NCI-H446 treated with DMSO at 0.1 percent for 48 hours (cell line): ENCODE measurements around the gene STAB2.

Experiments used
- DNase-seq: peaks from one replicate; lab custom pipeline; 2025; lab: John Stamatoyannopoulos, UW

Gene STAB2

DNA sequence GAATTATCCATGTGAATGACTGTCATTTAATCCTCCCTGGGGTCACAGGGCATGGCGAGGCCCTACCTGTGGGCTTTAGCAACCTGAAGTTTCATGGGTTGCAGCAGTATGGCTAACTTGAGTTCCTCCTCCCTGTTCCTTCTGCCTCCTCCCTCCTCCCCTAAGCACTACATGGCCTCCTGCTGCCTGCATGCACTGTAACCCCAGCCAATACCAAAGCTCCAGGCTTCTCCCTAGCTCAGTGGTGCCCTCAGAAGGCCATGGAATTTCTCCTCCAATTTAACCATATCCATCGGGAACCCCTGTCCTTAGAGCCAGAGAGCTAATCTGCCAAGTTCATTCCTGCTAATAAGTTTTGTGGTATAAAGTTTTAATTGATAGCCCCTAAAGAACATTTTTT lies 158.9 kb downstream of the STAB2 start:
- DNase-seq, result no peak

DNA sequence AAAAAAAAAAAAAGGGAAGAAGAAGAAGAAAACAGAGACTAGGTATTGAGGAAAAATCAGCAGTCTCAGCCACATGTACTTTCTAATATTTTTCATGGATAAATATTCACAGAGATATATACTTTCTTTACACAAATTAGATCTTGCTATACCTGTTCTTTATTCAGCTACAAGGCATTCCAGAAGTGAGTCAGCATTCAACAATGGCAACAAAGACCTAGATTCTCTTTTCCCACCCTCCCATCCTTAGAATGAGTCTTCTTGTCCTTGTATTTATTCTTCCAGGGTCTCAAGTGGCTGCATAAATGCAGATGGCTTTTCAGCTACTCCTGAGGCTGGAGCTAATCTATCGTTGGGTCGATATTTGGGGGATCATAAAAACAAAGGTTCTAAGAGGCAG lies 160.9 kb downstream of the STAB2 start:
- DNase-seq, result no peak

DNA sequence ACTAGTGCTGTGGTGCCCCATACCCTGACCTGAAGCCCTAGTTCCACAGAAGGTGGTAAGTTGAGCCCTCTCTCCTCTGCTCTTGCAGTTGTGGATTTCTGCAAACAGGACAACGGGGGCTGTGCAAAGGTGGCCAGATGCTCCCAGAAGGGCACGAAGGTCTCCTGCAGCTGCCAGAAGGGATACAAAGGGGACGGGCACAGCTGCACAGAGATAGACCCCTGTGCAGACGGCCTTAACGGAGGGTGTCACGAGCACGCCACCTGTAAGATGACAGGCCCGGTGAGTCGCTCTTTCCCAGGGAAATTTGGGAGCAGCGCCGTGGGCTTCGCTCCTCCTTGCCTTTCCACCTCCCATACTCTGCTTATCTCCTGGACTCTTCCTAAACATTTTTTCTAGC lies 161.8 kb downstream of the STAB2 start:
- no peak for DNase-seq

DNA sequence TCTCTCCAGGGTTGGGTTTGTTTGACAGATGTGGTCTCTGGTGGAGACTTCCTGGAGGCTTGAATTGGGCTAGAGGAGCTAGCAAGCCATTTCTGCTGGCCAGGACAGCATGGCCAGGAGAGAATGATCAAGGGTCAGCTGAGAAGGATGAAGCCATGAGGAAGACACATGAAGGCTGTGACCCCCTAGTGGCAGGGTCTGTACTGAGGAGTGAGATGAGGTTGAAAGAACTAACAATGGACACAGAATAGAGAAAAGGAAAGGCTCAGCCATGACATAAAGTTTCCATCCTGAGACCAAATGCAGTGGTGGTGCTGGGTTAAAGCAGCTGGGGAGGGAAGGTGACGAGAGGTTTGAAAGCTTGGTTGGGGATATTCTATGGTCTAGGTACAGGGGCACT lies 164.1 kb downstream of the STAB2 start:
- DNase-seq, result no peak

DNA sequence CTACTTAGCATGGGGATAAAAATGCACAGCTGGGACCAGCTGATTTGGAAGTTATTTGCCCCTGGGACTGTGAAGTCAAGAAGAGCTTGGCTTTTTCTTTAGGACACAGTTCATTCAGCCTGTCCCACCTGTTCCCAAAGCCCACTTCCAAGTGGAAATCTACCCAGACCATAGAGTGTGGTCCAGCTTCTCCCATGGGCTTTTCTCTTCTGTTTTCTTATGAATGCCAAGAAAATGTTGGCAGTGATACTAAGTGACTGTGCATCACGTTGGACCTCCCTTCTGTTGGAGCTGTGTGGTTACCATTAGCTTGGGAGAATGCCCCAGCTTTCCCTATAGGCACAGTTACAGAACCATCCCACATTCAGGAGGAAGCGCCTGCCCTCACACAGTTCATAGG lies 164.5 kb downstream of the STAB2 start:
- peak; percentile 96 for DNase-seq

DNA sequence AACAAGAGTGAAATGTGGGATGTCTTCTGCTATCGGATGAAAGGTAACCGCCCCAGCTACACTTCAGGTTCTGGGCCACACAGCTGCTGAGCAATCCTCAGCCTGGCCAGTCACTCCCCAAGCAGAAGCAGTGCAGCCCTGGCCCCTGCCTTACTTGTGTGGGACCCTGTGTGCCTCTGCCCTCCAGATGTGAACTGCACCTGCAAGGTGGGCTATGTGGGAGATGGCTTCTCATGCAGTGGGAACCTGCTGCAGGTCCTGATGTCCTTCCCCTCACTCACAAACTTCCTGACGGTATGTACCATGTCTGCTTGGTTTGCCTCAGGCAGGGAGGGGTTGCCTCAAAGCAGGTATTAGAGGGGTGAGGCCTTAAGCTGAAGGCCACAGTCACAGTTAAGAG lies 168.4 kb downstream of the STAB2 start:
- no peak for DNase-seq

DNA sequence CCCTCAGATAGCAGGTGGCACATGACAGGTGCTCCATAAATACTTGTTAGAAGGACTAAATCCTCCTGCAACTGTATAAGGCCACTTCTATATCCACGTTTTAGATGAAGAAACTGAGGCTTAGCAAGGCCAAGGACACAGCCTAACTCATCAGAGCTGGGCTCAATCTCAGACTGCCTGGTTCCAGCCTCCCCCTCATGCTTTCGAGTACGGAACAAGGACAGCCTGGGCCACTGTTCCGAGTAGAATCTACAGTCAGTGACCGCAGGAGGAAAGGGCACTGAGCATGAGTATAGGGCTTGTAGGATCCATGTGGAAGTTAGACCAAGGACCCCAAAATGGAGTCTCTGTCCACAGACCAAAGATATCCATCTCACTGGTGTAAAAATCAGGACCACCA lies 169.4 kb downstream of the STAB2 start:
- no peak for DNase-seq

DNA sequence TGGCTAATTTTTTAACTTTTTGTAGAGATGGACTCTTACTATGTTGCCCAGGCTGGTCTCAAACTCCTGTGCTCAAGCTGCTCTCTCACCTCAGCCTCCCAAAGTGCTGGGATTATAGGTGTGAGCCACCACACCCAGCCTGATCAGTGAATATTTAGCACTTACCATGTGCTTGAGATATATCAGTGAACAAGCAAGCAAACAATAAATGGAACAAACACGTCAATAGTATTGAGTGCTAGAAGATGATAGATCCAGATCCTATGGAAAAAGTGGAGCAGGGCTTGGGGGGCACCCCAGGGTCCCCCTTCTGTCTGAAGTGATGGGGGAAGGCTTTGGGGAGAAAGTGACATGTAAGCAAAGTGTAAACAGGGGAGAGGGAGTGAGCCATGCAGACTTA lies 170.2 kb downstream of the STAB2 start:
- no peak for DNase-seq

DNA sequence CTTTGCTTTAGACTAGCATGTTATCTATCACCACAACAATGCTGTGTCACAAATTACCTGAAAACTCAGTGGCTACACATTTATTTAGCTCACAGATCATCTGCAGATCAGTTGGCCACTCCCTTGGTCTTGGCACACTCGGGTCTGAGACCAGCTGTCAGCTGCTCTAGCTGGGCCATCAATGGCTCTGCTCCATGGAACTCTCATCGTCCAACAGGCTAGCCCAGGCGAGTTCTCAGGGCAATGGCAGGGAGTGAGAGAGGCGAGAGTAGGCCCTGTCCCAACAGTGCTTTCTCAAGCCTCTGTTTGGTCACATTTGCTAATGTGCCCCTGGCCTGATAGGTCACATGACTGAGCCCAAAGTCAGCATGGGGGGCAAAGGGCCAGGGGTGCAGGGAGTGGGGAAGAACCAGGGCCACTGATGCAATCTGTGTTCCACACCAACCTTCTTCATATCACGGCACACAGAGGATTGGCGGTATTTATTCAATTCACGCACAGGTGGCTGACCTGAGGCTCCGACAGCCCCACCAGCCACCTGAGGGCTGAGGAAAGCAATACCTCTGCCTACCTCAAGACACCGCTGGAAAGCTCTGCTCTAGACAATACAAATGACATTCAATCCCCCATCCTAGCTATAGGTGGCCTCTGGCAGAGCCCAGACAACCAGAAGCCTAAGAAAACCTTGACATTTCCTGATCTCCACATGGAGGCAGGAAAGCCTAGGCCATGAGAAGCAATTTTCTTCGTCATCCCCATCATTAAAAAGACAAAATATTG lies 171.4 kb downstream of the STAB2 start:
- DNase-seq, result peak; percentile 61

DNA sequence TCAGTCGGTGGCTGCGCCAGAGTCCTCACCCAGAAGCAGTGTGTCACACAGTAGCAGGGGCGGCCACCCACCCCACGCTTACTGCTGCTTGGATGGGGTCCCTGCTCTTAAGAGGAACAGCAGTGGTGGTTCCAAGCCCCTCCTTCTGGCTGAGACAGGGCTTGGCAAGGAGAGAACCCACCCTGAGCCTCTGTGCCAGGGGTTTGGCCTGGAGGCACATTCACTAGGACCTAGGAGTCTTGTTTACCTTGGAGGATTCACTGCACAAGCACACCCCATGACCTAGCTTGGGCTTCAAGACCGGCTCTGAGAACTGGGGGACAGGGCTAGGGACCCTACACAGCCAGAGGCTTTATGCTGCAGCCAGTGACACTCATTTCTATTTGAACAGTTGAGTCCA lies 175.4 kb downstream of the STAB2 start:
- DNase-seq, result no peak

DNA sequence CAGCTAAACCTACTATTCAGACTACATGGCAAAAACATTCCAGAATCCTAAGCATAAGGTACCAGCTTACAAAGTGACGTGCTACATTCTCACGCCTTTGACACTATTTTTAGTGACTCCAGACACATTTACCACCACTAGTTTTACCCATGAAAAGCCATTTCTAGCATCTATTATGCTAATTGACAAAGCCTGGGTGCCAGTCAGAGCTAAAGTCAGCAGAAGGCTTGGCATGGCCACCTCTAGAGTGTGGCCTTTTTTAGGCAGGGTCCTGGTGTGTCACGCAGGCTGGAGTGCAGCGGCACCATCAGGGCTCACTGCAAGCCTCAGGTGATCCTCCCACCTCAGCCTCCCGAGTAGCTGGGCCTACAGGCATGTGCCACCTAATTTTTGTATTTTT lies 178.2 kb downstream of the STAB2 start:
- DNase-seq, result no peak

DNA sequence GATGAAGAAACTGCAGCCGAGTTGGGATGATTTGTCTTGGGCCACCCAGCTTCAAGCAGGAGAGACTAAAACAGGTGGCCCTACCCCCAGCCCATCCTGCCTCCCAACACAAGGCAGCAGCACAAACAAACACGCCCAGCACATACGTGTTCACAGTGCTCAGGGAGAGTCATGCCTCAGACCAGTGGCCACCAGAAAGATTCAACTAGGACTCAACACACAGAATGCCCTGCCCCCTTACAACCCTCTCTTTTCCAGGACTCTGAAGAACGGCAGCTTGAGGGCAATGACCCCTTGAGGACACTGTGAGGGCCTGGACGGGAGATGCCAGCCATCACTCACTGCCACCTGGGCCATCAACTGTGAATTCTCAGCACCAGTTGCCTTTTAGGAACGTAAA lies 179.0 kb downstream of the STAB2 start:
- no peak for DNase-seq

DNA sequence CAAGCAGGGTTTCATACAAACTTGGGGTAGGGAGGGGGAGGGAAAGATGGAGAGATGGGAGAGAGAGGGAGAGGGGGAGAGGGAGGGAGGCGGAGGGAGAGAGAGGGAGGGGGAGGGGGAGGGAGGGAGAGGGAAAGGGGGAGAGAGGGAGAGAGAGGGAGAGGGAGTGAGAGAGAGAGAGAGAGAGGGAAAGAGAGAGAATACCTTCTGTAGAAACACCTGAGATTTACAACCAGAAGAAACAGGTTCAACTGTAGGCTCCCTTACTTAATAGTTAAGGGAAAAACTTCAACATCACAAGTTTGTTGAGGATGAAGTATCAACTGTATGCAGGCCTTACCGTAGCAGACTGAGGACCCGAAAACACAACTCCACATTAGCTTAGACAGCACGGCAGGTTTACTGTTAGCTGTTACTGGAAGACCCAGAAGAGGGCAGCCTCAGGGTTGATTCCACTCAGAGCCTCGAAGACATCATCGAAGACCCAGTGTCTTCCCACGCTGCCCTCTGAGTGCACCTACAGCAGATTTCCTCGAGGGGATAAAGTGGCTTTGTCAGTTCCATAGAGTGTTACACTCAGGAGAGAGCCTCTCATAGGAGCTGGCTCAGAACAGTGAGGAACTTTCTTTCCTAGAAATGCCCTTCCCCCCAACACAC lies 181.5 kb downstream of the STAB2 start:
- DNase-seq, result no peak

DNA sequence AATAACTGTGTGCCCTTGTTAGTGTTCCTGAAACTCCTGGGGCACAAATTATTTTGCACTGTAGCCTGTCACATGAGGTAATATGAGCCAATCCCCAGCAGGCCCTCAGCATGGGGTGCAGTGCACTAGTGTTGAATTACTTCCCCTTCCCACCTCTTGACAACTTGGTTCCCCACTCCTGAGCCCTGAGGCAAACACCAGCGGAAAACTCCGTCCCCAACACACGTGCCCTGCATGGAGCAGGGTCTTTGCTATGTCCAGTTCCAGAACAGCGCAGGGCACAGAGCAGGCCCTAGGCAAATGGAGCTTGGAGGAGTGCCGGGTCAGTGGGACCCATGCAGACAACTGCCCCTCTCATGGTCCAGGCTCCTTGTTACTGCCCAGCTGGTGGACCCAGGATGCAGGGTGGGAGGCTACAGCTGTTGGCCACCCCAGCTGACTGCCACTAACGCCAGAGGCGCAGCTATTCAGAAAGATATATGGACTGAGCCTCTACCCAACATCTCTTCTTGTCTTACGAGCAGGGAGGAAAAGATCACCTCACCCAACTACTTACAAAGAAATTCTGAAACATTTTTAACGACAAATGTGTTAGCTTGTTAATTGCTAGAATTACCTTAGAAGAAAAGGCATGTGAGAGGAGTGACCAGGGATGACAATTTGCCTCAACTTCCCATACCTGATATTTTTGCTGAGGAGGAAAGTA lies 182.3 kb downstream of the STAB2 start:
- DNase-seq, result no peak

DNA sequence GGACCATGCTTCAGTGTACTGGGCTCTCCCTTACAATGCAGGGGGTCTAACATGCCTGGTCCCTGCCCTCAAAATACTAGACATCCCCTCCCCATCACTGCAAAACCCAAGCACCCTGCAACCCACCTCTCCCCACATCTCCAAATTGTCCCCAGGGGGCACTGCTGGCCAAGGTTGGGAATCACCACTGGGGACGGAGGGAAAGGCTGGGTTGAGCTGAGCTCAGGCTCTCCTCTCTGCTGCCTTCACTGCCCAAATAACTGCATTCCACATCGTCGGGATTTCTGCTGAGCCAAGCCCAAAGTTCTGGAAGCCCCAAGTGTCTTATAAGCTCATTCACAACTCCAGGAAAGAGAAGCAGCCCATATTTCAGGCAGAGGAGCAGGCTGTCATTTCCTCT lies 184.4 kb downstream of the STAB2 start:
- no peak for DNase-seq

DNA sequence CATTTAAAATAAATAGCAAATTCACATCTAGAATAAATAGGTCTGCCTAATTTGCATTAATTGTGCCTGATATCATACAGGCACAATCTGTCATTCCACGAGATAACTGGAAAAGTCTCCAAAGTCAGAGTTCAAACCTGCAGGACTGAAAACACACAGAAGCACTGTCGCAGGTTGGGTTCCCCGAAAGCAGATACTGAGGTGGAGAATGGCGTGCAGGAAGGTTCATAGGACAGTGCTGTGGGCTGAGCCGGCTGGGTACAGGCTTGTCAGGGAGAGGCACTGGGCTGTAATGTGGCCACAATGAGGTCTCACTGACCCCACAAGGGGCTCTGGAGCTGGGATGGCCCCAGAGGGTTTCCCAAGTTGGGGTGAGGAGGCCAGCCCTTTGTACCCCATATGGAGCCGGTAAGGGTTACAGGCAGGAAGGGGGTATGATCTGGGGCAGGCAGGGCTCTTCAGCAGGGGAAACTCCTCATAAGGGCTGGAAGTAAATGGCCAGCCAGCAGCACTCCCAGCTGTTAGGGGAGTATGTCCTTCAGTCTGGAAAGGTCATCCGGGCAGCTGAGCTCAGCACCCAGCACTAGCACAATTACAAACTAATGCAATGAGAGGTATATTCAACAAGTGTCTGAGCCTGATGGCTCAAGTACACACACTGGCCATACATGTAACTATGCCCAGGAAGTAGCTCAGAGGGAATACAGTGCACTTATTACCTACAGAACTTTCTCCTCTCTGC lies 185.5 kb downstream of the STAB2 start:
- no peak for DNase-seq

DNA sequence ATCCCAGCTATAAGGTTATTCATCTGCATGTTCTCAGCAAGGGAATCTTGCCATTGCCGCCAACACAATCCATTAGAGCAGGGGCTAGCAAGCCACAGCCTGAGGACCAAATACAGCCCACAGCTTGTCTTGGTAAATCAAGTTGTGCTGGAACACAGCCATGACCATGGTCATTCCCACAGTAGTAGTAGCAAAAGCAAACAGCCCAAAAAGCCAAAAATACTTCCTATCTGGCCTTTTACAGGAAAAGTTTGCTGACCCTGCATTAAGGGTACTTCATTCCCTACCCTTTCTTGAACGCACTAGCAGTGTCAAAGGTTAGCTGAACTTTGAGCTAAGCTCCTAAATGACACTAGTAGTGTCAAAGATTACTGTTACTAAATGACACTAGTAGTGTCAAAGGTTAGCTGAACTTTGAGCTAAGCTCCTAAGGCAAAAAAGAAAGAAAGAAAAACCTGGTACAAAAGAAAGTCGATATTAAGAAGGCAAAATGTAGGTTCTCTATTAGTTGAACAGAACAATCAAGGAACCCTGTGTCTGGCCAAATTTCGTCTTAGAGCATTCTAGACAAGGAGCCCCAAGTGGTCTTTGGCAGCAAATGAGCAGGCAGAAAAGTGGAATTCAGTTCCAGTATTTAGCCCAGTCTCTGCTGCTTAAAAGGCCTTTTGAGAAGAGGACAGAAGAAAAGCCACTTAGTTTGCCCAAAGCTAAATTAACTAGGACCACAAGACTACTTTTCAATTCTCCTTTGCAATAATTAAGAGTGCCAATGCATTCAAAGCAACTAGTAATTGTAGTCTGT lies 186.2 kb downstream of the STAB2 start:
- no peak for DNase-seq

DNA sequence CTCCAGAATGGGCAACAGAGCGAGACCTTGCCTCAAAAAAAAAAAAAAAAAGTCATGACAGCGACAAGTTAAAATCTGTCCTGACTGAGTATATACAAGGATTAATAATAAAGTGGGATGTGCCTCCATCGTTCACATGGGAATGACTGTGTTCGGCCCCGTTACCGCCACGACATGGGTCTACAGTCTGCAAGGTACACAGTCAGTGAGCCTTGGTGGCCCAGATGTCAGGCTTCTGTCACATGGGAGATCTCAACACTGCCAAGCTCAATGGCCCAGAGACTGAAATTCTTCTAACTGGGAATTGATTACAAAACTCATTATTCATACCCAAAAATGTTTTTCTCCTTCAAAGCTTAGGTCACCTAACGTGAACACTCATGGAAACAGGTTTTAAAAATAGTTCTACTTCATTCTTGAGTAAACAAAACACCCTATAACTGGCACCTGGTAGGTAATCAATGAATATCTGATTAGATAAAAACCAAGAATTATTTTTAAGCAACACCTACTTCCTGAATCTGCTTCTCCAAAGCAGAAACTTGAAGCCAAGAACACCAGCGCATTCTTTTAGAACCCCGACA lies 188.0 kb downstream of the STAB2 start:
- no peak for DNase-seq

DNA sequence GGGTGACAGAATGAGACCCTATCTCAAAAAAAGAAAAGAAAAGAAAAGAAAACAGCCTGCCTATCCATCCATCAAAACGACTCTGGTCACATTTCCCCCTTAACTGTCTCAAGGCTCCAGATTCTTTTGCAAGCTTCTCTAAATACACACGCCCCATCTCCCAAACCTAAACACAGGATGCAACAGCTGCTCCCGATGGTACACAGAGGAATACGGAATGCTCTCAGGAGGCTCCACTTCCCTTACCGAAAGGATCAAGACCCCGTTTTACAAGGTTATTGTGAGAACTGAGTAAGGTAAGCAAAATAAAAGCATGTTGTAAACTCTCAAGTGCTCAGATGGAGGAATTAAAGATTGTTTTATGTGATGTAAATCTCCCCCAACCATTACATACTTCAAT lies 191.7 kb downstream of the STAB2 start:
- DNase-seq, result no peak

DNA sequence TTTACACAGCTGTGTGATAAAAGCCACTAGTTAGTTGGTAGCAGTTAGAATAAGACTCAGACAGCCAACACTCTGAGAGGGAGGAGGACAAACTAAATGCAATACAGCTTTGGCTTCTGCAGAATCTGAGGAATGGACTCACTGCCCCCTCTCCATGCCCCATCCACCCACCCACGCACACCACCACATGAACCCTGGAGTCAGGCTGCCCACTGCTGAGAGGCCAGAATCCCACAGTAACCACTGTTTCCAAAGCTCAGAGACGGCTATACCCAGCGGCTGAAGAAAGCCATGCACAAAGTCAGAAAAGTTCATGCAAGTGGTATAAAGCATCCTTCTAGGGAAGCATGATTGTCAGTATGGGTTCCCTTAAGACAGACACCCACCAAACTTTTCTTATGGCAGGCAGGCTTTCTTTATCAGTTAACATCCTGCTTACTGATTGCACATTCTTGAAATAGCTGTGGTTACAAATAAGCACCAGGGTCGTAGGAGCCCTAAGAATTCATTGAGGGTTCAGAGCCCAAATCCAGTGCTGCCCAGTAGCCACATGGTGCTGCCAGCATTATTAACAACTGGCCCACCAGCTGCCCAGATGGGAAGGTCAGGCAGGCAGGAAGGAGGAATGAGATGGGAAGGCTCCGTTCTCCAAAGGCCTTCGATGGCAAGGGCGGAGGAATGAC lies 192.5 kb downstream of the STAB2 start:
- peak; percentile 84 for DNase-seq

DNA sequence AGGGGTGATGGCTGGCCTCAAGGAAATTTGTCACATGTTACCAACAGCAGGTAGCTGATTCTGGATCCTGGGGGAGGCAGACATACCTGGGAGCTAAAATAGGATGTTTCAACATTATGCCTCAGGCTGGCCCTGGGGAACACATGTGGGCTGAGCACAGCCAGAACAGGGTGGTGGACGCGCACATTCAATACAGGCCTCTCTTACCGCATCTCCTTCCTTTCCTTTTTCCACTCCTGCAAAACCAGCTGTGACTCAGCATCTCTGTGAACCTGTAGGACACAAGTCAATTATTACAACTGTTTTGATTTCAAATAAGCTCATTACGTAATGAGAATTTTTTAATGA lies 193.0 kb downstream of the STAB2 start:
- no peak for DNase-seq
